ENCODE results near the gene ERMAP.
"Not testable (repeated sequence)": the region's sequence is repeated elsewhere in the genome, so short reads cannot be mapped to it uniquely, and the experiment has no call there.

ERMAP gene

DNA sequence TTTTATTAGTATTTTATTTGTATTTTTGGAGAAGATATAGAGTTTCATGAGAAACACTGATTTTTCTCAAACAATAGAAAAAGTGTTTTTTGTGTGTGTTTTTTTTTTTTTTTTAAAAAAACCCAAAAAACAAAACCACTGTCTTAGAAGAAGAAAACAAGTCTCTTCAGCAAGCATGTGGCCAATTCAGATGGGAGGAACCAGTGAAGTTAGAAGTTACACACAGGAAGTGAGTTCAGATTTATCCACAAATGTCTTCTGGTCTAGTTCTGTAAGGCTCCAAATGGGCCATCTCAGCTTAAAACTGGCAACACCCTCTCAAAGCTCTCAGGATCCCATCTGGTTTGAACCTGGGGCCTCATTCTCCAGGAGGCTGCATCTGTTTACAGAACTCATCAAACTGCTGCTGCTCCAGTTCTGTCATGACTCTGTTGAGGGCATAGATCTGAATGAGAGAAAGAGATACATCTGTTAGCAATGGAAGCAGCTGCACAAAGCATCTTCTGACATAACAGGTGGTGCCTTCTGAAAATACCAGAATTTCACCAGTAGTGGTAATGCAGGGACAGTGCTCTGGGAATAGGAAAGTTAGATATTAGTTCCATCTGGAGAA lies 9.8 kb upstream of the ERMAP start:
- no peak for DNase-seq

DNA sequence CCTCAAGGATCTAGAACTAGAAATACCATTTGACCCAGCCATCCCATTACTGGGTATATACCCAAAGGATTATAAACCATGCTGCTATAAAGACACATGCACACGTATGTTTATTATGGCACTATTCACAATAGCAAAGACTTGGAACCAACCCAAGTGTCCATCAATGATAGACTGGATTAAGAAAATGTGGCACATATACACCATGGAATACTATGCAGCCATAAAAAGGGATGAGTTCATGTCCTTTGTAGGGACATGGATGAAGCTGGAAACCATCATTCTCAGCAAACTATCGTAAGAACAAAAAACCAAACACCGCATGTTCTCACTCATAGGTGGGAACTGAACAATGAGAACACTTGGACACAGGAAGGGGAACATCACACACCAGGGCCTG lies 2.1 kb upstream of the ERMAP start:
- not testable (repeated sequence) for DNase-seq

DNA sequence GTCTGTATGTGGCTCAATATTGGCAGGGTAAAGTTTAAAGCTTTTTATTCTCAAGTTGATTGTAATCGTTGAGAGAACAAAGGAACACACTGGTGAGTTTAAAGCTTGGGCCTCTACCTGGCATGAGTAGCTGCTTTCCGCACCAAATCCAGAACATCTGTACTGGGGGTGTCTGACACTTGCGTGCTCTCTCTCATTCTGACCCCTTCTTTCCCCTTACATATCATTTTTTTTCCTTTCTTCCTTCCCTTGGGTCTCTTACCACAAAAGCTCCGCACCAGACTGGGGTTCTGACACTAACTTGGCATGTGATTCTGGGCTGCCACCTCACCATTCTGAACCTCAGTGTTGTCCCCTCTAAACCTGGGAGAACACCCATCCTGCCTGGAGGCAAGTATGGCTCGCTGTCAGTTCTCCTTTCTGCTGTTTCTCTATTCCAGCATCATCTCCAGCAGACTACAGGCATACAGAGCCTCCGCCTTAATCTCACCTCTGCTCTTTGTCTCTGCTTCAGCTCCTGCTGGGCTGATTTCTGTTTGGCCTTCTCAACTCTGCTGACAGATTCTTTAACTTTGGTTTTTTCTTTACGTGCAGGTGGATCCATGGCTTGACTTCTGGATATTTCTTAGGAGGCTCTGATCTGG lies 859 bp upstream of the ERMAP start:
- no peak for DNase-seq

DNA sequence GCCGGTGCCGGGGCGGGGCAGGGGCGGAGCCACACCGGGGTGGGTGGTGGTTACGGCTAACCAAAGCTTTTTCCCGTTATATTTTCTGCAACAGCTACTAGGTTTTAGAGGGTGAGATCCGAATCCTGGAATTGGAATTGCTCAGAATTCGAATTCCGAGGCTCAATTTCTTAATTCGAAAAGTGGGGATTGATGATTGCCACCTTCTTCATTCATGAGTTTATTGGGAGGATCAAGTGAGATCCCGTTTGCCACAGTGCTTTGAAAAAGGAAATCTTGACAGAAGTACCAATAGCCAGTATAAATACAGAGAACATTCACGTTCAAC lies 482 bp downstream of the ERMAP start:
- DNase-seq = no peak

DNA sequence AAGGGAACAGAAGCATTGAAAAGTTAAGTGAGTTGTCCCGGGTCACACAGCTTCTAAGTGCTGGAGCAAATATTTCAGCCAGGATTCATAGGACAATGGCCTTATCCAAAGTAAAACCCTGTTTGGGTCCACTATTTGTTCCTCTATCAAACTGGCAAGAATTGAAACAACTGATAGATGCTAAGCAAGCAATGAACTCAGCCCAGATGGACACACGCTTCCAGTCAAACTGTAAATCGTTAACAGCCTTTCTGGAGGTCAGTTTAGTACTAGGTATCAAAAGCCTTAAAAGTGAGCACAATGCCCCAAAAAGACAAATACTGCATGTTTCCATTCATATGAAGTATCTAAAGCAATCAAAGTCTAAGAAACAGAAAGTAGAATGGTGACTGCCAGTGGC lies 1.1 kb downstream of the ERMAP start:
- DNase-seq = no peak

DNA sequence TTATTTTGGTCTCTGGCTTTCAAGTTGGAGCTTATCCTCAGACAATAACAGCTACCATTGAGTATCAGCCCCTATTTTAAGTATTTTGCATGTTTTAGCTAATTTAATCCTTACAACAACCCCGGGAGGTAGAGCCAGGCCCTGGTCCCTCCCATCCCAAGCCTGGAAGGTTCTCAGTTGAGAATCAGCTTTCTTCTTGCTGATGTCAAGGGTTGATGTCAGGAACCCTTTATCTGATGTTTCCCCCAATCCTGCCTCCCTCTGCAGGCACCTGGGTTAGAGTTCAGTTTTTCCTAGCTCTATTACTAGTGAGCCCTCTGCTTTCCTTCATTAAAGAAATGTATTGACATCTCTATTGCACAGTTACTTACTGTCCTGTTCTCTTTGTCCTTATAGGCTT lies 3.9 kb downstream of the ERMAP start:
- DNase-seq = no peak

DNA sequence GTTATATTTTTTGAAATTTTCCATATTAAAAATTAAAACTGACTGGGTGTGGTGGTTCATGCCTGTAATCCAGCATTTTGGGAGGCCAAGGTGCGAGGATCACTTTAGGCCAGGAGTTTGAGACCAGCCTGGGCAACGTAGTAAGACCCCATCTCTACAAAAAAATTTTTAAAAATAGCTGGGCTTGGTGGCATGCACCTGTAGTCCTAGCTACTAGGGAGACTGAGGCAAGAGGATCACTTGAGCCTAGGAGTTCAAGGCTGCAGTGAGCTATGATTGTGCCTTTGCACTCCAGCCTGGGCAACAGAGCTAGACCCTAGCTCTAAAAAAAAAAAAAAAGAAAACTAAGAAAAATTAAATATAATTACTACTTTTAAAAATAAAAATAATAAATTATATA lies 4.8 kb downstream of the ERMAP start:
- DNase-seq = no peak

DNA sequence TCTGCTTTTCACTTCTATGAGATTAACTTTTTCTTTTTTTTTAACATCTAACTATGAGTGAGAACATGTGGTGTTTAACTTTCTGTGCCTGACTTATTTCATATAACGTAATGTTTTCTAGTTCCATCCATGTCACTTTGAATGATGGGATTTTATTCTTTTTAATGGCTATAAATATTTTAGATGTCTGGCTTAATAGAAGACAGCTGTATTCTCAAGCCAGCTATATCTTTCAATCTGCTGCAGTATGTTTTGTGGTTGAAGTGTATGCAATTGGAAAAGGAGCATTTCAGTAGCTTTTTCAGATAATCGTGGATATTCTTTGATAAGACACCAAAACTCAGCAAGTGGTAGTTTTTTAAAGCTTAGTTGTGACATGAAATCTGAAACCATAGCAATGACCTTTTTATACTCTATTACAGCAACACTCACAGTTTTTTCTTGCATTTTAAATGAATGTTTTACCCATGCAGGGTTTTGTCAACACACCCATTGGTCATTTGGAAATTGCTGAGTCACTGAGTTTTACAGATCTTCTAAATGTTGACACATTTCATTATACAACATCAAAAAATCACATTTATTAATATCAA lies 6.0 kb downstream of the ERMAP start:
- DNase-seq = no peak

DNA sequence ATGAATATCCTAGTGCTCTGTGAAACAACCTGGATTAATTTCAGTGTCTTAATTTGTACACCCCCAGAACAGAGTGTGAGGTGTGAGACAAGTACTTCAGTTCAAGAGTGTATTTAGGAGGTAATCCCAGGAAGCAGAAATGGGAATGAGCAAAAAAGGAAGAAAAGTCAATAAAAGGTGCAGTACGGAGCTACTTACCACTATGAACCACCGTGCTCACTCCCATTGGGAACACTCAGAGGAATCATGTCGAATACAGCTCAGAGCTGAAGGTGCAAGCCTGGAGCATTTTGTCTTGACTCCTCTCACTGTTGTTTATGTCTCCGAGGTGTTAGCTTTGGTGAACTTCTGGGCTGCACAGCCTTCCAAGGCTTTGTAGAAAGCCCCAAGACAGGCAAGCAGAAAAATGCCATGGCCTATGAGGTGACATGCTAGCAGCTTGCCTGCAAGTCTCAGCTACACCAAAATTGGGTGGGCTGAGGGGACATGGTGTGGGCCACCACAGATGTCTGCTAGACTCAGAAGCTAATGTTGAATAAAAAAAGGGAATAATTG lies 7.6 kb downstream of the ERMAP start:
- no peak for DNase-seq

DNA sequence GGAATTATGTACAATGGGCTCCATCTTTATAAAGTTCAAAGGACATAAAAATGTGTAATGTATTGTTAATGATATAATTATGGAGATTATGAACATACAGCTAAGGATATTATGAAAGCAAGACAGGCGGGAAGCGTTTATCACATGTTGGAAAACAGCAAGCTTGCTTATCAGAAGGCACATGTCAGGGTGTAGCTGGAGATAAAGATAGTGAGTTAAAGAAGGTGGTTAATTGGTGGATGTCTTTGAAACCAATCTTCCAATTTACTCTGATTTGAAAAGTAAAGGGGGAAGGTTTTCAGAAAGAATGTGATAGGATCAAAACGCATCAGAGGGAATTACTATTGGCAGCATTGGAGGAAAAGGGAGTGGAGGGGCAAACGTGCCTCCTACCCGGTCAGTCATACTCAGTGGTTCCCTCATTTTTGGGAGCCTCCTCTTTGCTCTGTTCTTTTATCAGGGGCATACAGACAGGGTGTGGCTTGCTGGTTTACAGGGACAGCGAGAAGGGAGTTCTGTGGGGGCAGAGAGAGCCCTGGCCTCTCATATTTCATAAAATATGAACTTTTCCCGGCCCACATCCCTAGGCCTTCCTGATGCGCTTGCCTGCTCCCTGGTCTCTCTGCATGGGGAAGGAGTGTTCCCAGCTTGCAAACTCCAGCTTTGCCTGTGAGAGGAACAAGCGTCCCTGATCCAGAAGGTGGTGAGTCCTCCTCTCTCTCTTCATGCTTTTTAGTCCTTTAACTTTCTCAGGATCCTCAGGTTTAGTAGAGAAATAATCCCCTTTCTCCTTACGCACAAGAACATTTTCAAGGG lies 8.3 kb downstream of the ERMAP start:
- DNase-seq = no peak

DNA sequence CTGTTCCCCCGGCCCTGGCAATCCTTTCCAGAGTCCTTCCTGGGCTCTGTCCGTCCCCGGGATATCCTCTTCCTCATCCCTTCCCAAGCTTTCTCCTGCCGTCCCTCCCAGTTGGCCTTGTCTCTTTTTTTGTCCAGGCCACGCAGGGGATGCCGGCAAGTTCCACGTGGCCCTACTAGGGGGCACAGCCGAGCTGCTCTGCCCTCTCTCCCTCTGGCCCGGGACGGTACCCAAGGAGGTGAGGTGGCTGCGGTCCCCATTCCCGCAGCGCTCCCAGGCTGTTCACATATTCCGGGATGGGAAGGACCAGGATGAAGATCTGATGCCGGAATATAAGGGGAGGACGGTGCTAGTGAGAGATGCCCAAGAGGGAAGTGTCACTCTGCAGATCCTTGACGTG lies 13.7 kb downstream of the ERMAP start:
- no peak for DNase-seq

DNA sequence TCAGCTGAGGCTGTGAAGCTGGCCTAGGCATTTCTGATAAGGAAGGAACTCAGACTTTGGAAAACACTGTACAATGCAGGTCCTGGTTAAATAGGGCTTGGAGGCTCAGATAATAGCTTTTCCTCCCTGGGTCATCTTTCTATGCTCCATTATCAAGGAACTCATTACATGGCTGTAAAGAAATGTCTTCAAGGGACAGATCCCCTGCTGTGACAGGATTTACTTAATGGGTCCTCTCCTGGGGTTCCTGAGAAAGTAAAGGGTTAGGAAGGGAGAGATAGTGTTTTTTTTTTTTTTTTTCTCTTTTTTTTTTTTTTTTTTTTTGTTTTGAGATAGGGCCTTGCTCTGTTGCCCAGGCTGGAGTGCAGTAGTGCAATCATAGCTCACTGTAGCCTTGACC lies 14.4 kb downstream of the ERMAP start:
- DNase-seq = no peak

DNA sequence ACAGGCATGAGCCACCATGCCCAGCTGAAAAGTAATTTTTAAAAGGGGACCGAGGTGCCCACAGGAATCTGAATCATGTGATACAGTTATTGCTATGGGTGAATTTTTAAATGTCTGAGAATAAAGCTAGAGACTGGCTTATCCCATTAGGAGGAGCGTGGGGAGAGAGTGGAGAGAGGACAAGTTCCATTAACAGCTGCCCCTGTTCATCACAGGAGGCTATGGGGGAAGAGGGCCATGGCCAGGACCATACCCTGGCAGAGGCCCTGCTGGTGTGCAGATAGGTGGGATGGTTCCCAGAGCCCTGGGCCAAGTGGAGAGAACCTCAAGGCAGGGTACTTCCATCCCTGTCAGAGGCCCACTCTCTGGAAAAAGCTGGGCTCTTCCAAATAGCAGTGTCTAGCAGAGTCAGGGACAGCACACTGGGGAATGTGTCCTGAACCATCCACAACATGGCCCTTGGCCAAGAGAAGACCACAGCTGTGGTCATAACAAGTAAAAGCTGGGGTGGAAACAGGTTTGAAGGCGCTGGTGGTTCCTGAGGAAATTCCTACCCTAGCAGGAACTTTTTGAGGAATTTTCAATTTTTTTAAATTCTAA lies 15.8 kb downstream of the ERMAP start:
- DNase-seq = no peak

DNA sequence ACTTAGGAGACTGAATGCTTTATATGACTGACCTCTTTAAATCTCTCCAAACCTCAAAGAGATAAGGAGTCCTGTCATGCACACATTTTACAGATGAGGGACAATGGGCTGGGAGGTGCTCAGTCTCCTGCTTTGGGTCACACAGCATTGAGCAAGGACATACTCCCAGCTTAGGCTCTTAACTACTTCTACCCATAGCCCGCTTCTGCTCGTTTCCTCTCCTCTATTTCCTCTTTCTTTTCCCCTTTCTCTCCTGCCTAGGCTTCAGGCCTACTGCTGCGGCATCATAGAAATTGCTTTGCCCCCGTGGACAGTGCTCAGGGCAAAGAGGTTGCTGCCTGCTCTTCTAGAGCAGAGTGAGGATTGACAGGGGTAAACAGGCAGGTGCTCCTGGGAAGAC lies 17.1 kb downstream of the ERMAP start:
- DNase-seq = no peak

DNA sequence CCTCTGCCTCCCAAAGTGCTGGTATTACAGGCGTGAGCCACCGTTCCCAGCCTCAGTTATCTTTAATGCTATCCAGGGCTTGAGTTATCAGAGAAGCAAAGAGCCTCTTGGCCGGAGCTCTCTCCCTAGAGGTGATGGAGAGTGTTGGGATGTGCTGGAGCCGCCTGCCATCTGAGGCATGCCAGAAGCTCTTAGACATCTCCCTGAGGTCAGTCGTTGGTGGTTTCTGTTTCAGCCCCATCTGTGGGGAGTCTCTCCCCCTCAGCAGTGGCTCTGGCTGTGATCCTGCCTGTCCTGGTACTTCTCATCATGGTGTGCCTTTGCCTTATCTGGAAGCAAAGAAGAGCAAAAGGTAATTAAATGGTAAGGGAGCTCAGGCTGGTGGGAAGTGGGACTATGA lies 17.9 kb downstream of the ERMAP start:
- no peak for DNase-seq

DNA sequence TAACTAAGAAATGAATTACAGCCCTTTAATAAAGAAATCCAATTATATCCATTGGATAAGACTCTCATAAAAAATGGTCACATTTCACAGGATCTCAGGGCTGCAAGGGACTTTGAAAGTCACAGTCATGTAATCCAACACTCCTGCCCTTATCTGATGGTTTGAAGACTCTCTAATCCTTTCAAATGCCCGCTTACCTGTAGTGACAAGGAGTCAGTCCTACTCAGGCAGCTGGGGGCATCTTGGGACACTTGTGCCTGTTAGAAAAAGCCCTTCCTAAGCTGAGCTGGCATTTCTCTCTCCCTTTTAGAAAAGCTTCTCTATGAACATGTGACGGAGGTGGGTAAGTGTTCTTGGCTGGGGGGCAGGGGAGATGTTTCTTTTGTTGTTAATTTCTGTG lies 18.5 kb downstream of the ERMAP start:
- DNase-seq = no peak

DNA sequence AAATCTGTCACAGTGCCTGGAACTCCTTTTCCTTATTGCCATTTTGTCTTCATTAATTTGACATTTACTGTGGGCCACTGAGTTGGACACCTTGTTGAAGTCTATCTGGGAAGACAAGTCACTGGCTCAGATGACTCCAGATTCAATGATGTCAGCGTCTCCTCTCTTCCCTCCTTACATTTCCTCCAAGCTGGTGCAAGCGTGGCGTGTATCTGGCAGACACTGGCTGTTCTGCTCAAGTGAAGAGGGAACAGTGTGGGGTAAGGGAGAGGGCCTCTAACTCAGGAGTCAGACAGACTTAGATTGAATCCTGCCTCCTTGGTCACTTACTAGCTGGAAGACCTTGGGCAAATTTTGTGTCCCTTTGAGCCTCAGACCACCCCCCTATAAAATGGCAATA lies 20.8 kb downstream of the ERMAP start:
- DNase-seq = no peak

DNA sequence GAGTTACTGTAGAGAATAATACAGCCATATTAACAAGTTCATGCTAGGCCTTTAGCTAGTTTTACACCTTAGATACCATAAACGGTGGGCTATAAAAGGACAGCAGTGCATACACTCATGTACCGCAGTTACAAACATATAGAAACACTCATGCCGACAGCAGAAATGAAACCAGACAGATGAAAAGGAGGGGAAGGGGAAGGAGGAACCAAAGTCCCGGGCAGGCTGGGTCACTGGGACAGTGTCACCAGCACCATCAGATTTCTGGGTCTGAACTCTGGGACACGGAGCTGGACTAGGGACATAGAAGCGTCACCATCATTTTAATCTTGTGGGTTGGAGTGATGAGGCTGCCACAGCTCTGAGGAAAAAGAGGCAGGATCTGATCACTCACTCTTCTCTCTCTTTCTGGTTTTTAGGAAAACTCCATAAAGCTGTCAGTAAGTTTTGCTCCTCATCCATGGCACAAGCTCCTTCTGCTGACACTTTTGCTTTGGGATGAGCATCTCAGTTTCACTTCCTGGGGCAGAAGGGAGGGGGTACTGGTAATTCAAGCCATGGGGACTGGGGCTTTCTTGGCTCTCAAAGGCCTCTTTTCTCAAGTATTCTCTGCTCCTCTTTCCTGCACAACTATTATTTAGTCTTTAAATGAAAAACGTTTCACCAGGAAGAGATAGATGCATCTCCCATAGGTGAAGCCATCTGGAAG lies 21.7 kb downstream of the ERMAP start:
- DNase-seq = no peak

DNA sequence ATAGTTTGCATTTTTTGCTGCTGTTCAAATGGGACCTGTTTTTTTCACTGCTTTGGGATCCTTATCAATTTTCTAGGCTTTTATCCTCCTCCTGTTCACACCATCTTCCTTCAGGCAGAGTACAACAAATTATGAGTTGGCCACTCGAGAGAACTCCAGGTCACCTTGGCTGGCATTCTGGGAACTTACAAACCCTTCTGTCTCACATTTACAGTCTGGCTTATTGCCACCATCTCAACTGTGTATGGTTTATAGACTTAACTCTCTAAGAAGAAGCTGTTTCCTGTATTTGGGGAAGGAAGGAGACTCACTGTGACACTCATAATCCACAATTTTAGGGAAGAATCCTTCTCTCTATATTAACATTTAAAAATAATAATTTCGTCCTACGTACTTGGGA lies 24.1 kb downstream of the ERMAP start:
- no peak for DNase-seq

DNA sequence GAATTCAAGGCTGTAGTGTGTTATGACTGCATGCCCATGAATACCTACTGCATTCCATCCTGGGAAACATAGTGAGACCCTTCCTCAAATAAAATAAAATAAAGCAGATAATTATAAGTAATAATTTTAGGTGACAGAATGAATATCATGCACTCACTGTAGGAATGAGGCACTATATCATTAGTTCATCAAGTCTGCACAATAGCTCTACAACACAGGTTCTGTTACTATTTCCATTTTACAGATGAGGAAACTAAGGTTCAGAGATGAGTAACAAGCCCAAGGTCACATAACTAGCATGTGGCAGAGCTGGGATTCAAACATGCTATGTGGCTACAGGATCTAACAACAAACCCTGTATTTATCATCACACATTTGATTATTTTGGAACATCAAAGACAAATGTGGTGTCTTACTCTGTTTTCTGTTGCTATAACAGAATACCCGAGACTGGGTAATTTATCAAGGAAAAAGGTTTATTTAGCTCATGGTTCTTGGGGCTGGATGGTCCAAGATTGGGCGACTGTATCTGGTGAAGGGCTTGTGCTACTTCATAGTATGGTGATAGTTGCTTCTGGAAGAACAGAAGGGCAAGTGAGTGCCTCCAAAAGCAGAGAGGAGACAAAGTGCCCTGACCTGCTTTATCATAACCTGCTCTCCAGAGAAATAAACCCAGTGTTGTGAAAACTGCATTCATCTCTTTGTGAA lies 24.7 kb downstream of the ERMAP start:
- no peak for DNase-seq

DNA sequence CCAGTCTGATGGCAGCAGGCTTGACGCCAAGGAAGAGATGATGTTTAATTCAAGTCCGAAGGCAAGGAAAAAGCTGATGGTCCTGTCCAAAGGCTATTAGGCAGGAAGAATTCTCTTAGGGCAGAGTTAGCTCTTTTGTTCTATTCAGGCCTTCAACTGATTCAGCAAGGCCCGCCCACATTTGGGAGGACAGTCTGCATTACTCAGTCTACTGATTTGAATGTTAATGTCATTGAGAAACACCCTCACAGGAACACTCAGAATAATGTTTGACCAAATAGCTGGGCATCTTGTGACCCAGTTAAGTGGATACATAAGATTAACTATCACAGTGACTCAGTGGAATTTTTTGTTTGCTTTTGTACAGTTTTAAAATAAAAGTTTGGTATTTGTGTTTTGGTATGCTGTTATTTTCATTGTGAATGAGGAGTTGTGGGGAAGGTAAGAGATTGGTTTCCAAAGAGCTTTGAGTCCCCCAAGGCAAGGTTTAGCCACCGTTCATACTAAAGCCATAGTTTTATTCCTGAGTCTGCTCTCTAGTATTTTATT lies 27.7 kb downstream of the ERMAP start:
- no peak for DNase-seq

DNA sequence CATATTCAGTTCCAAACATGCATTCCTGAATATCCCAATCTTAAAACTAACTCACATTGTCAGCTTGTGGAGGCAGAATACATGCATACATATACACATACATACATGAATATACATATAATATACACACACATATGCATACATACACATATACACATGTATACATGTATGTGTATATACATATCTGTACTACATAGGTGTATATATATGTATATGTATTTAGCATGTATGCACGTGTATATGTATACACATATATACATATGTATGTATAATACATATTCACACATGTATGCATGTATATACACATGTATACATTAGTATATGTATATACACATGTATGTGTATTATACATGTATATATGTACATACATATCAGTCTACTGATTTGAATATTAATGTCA lies 28.3 kb downstream of the ERMAP start:
- DNase-seq = no peak

Measured in stimulated activated naive CD4-positive, alpha-beta T cell treated with Interleukin-2 at 50 U/mL for 16 hours (primary cell).